IPS DF 6.9 (cell line): ENCODE results near the gene NME4.
"Not testable (repeated sequence)": the region's sequence is repeated elsewhere in the genome, so short reads cannot be mapped to it uniquely, and the experiment has no call there.

Experiments
- DNase-seq: peaks from one replicate; pipeline ENCODE4 v3.0.0-alpha.2; 2013; ENCODE audit warnings: low read depth, low spot score
- H3K27ac ChIP-seq: one replicate; pipeline ENCODE4 v1.5.1; 2013; ENCODE audit warnings: low read length, control low read depth
- H3K27me3 ChIP-seq: 2 replicates; pipeline ENCODE4 v1.6.1; 2013; ENCODE audit warnings: mild to moderate bottlenecking, low read length; ENCODE audit not compliant: control insufficient read depth, insufficient read depth
- H3K36me3 ChIP-seq: 2 replicates; pipeline ENCODE4 v1.6.1; 2013; ENCODE audit warnings: low read length; ENCODE audit not compliant: control insufficient read depth, insufficient read depth
- H3K4me1 ChIP-seq: 2 replicates; pipeline ENCODE4 v1.6.1; 2013; ENCODE audit warnings: low read length; ENCODE audit not compliant: control insufficient read depth, insufficient read depth
- H3K4me3 ChIP-seq: 2 replicates; pipeline ENCODE4 v1.5.1; 2013; ENCODE audit warnings: mild to moderate bottlenecking, low read length
- H3K9me3 ChIP-seq: 2 replicates; pipeline ENCODE4 v1.6.1; 2013; ENCODE audit warnings: low read length, inconsistent platforms; ENCODE audit not compliant: control insufficient read depth, insufficient read depth
- WGBS: extraction: QIAGEN DNeasy Blood & Tissue Kit; methylation state at CpG from one replicate; pipeline ENCODE4 v1.1.7; 2013; ENCODE audit warnings: mixed read lengths, missing lambda C conversion rate; ENCODE audit not compliant: insufficient read length, insufficient coverage; 5-methylcytosine and 5-hydroxymethylcytosine counted together

NME4 gene

GRCh38 chr16:387761-388666 is 9.0 kb upstream of the NME4 start:
- no CpG with 5 or more reads among the region's 20 CpGs for WGBS
- H3K36me3 ChIP-seq, H3K27ac ChIP-seq, H3K9me3 ChIP-seq, H3K4me1 ChIP-seq, DNase-seq, H3K4me3 ChIP-seq, H3K27me3 ChIP-seq: not testable (repeated sequence)

- peaks cover 1% of the 10 kb centered on the region; the same call in 1 of the 2 replicates for H3K4me1 ChIP-seq
- DNase-seq, result no peak
- H3K36me3 ChIP-seq, result no peaks in the 10 kb centered on the region
- H3K27ac ChIP-seq, result no peak overlapping the region
- no peak overlapping the region for H3K4me3 ChIP-seq
- H3K9me3 ChIP-seq, result no peaks in the 10 kb centered on the region
- no peaks in the 10 kb centered on the region for H3K27me3 ChIP-seq
- WGBS, result no CpG with 5 or more reads among the region's 10 CpGs
Observed at GRCh38 chr16:389352-389751, 7.6 kb upstream of the NME4 start.

GRCh38 chr16:391885-392335 is 5.1 kb upstream of the NME4 start:
- Histone ChIP-seq H3K36me3 (no peaks in the 10 kb centered on the region), H3K4me1 (0 out of 2 replicates have a peak, but pooled peaks cover 1% of the 10 kb centered on the region), H3K9me3 (no peaks in the 10 kb centered on the region), H3K27ac (no peak overlapping the region), H3K4me3 (no peak overlapping the region), H3K27me3 (no peaks in the 10 kb centered on the region)
- no CpG with 5 or more reads among the region's 7 CpGs for WGBS
- no peak for DNase-seq

- DNase-seq, result no peak
- no CpG with 5 or more reads among the region's 7 CpGs for WGBS
- Histone ChIP-seq H3K36me3 (no peaks in the 10 kb centered on the region), H3K9me3 (no peaks in the 10 kb centered on the region), H3K4me1 (0 out of 2 replicates have a peak, but pooled peaks cover 1% of the 10 kb centered on the region), H3K27ac (no peak overlapping the region), H3K27me3 (no peaks in the 10 kb centered on the region), H3K4me3 (no peak overlapping the region)
Observed at GRCh38 chr16:392450-393030, 4.5 kb upstream of the NME4 start.

- Histone ChIP-seq H3K36me3 (peaks cover 15% of the 10 kb centered on the region), H3K9me3 (no peaks in the 10 kb centered on the region), H3K4me3 (no peak overlapping the region; the same call in 1 of the 2 replicates), H3K4me1 (peaks cover 4% of the 10 kb centered on the region; the same call in 1 of the 2 replicates), H3K27me3 (no peaks in the 10 kb centered on the region), H3K27ac (no peak overlapping the region)
- DNase-seq, result no peak
- WGBS, result no CpG with 5 or more reads among the region's 3 CpGs
Observed at GRCh38 chr16:396199-396598, 800 bp upstream of the NME4 start.

GRCh38 chr16:396605-397004 is 394 bp upstream of the NME4 start:
- Histone ChIP-seq H3K4me1 (peaks cover 4% of the 10 kb centered on the region; the same call in 1 of the 2 replicates), H3K27me3 (no peaks in the 10 kb centered on the region), H3K27ac (no peak overlapping the region), H3K36me3 (peaks cover 15% of the 10 kb centered on the region), H3K4me3 (peak overlapping the region; percentile 31; the same call in 1 of the 2 replicates), H3K9me3 (no peaks in the 10 kb centered on the region)
- DNase-seq, result no peak
- no CpG with 5 or more reads among the region's 22 CpGs for WGBS

GRCh38 chr16:397736-398332 is 835 bp downstream of the NME4 start:
- Histone ChIP-seq H3K27ac (no peak overlapping the region), H3K4me1 (peaks cover 4% of the 10 kb centered on the region; the same call in 1 of the 2 replicates), H3K9me3 (no peaks in the 10 kb centered on the region), H3K27me3 (no peaks in the 10 kb centered on the region), H3K36me3 (peaks cover 15% of the 10 kb centered on the region), H3K4me3 (no peak overlapping the region)
- no CpG with 5 or more reads among the region's 29 CpGs for WGBS
- DNase-seq, result no peak

- peaks cover 4% of the 10 kb centered on the region; the same call in 1 of the 2 replicates for H3K4me1 ChIP-seq
- no peak overlapping the region for H3K4me3 ChIP-seq
- H3K36me3 ChIP-seq, result peaks cover 15% of the 10 kb centered on the region
- no peak overlapping the region for H3K27ac ChIP-seq
- H3K9me3 ChIP-seq, result no peaks in the 10 kb centered on the region
- DNase-seq, result no peak
- no CpG with 5 or more reads among the region's 24 CpGs for whole genome bisulfite sequencing
- H3K27me3 ChIP-seq, result no peaks in the 10 kb centered on the region
Observed at GRCh38 chr16:398561-399339, 1.8 kb downstream of the NME4 start.

- Histone ChIP-seq H3K4me1 (peaks cover 4% of the 10 kb centered on the region; the same call in 1 of the 2 replicates), H3K27me3 (no peaks in the 10 kb centered on the region), H3K36me3 (peaks cover 15% of the 10 kb centered on the region), H3K27ac (no peak overlapping the region), H3K9me3 (no peaks in the 10 kb centered on the region), H3K4me3 (no peak overlapping the region)
- WGBS, result no CpG with 5 or more reads among the region's 22 CpGs
- no peak for DNase-seq
Observed at GRCh38 chr16:399340-400019, 2.5 kb downstream of the NME4 start.
